GM21825 (cell line): Measurements from ENCODE around the gene FANCI.
A peak's percentile ranks its signal among the peaks of the same experiment; 100 is the strongest.
"Not testable (repeated sequence)": the region's sequence is repeated elsewhere in the genome, so short reads cannot be mapped to it uniquely, and the experiment has no call there.

Source experiments
- ATAC-seq: cut with Tn5 transposase; IDR thresholded peaks from one replicate; pipeline ENCODE4 v1.9.1; 2021; ENCODE audit warnings: mild to moderate bottlenecking, moderate library complexity; ENCODE audit not compliant: unreplicated experiment

Gene FANCI

GRCh38 chr15:89221543-89221942 is 22.2 kb upstream of the FANCI start, which contains the start of gene RLBP1:
Gene RLBP1, minus strand, starts transcription at chr15:89221579. Its CDS starts 2,604 bp downstream, at chr15:89218975.
- no peak for ATAC-seq

GRCh38 chr15:89225588-89225987 is 18.2 kb upstream of the FANCI start:
- ATAC-seq = no peak

DNA sequence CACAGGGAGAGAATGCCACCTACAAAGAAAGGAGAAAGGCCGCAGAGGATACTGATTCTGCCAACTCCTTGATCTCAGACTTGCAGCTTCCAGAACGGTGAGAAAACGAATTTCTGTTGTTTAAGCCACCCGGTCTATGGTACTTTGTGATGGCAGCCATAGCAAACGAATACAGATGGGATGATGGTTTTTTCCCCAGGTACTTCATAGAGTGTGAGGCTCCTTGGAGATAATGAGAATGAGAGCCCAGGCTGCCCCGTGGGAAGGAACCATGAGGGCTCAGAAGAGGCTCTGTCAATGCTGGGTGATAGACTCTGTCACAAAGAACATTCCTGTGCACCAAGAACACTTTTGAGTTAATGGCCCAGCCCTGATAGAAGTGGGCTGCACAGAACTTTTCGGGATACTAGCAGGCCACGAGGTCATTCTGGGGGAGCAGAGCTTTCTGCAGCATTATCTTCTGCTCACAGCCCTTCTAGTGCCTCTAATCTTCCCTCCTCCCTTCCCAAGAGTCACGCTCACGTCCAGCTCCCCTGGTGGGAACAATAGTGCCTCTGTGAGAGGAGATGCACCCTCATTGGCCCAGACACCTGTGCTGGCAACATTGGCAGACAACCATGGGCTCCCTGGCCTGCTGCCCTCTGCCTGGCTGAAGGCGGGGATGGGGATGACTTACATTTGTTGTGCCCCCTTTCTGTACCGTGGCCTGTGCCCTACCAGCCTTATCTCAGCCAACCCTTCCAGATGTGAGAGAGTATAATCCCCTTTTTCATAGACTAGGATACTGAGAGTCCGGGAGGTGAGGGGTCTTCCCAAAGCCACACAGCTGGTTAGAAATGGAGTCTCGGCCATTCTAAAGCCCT is 17.2 kb upstream of the FANCI start:
- no peak for ATAC-seq

- ATAC-seq = no peak
Observed at GRCh38 chr15:89227425-89227824, 16.4 kb upstream of the FANCI start.

GRCh38 chr15:89230277-89230676 is 13.5 kb upstream of the FANCI start:
- no peak for ATAC-seq

- no peak for ATAC-seq
Observed at GRCh38 chr15:89231832-89232231, 11.9 kb upstream of the FANCI start.

GRCh38 chr15:89239883-89240810 is 3.6 kb upstream of the FANCI start:
- ATAC-seq = not testable (repeated sequence)

DNA sequence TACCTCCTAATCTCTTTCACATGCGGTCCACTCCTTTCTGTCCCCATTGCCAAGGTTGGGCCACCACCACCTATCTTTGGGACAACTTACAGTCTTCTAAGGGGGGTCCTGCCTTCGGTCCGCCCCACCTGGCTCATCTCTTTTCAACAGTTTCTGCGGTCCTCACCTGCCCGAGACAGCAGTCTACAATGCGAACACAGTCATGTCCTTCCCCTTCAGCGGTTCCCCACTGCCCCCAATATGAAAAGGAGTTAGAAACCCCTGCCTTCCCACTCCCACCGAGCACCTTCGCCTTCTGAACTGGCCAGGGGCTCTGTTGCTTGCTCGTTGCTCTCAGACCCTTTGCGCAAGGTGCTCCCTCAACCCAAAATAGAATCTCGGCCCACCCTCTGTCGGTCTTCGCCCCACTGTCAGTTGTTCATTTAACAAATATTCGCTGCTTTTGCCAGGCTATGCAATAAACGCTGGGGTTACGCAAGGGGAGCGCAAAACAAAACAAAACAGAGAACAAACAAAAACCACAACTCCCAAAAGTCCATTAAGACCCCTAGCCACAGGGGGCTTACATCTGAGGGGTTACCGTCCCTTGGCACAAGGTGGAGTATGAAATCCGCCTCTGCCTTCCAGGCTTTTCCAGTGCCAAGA is 611 bp upstream of the FANCI start:
- no peak for ATAC-seq

DNA sequence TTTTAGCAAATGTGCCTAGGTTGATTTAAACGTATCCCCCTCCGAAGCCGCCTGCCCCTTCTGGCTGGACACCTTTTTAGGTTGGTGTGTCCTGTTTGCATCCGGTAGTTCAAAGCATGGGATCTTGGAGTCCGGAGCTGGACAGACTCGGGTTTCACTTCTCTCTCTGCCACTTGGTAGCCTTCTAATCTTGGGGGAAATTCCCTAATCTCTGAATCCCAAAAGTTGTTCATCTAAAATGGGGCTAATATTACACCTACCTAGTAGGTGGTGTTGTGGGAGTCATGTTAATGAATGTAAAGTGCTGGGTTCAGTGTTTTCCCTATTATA is 760 bp downstream of the FANCI start:
- peak; percentile 11 for ATAC-seq

DNA sequence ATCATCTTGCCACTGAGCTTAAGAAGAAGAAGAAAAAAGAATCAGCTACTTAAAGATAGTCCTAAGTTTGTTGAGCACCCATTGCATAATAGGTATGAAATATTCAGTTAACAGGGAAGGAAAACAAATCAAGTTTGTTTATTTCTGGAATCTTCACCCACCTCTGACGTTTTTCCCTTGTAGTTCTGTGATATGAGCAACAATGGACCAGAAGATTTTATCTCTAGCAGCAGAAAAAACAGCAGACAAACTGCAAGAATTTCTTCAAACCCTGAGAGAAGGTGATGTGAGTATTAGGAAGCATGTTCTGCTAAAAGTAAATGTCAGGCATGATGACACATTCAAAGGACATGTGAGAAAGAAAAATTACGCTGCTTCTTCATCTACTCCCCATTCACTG is 3.7 kb downstream of the FANCI start:
- ATAC-seq = no peak

DNA sequence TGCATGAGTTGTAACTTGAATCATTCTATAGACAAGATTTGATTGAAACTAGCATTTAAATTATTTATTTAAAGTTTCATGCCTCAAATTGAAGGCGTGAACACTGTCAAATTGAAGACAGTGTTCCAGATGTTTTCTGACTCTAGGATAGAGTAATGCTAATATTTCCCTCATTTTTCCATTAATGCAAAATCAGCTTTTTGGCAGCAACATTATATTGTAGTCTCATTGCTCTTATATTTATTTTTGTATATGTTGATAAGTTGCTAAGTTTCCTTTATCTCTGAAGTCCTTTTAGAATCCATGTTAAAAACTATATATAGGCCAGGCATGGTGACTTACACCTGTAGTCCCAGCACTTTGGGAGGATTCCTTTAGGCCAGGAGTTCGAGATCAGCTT is 4.8 kb downstream of the FANCI start:
- ATAC-seq = no peak

DNA sequence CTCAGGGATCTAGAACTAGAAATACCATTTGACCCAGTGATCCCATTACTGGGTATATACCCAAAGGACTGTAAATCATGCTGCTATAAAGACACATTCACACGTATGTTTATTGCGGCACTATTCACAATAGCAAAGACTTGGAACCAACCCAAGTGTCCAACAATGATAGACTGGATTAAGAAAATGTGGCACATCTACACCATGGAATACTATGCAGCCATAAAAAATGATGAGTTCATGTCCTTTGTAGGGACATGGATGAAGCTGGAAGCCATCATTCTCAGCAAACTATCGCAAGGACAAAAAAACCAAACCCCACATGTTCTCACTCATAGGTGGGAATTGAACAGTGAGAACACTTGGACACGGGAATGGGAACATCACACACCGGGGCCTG is 6.4 kb downstream of the FANCI start:
- ATAC-seq = not testable (repeated sequence)

DNA sequence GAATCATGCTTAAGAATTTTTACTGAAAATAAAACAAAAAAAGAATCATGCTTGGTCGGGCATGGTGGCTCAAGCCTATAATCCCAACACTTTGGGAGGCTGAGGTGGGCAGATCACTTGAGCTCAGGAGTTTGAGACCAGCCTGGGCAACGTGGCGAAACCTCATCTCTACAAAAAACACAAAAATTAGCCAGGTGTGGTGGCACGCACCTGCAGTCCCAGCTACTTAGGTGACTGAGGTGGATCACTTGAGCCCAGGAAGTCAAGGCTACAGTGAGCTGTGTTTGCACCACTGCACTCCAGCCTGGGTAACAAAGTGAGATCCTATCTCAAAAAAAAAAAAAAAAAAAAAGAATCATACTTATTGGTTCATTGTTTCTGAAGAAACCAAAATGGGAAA is 33.5 kb downstream of the FANCI start:
- ATAC-seq = not testable (repeated sequence)

DNA sequence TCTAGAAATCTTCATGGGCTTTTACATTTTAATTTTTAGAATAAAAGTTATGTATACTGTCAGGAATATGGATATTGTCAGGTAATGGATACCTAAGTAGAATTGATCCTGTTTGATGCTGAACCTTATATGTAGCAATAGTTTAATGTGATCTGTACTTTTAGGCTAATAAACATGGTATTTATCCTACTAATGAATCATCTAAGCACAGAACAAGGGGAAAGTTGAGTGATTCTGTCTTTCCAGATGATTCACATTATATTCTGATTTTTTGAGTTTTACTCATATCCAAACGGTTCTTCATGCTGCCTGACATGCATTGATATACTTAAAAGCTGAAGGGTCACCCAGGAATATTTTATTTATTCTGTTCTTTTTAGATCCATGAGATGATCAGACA is 34.5 kb downstream of the FANCI start:
- no peak for ATAC-seq

DNA sequence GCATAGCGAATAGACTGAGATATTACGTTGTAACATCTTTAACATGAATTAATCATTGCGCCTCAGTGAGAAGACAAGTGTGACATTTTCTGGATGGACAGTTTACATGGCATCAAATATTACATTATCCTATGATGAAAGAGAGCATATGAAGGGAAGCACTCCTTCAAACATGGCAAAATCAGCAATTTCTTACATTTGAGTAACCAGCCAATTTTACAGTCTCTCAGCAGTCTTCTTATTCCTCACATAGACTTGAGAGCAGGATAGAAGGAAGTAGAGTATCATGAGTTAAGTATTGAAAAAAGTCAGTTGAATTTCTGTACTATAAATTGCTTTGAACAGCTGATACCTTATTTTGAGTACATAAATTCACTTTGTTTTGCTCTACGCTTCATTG is 38.9 kb downstream of the FANCI start:
- ATAC-seq = no peak

DNA sequence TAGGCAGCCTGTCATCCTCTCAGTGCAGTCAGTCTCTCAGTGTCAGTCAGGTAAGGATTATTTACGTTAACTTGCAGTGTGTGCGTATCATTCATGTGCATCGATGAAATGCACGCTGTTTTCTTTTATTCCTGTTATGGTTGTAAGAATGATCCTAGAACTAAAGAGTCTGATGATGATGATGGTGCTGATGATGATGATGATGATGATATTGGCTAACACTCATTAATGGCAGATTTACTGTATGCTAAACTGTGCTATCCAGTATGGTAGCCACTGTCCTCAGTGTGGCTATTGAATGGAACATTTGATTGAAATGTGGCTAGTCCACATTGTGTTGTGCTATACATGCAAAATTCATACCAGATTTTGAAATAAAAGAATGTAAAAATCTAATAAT is 39.4 kb downstream of the FANCI start:
- ATAC-seq = no peak

DNA sequence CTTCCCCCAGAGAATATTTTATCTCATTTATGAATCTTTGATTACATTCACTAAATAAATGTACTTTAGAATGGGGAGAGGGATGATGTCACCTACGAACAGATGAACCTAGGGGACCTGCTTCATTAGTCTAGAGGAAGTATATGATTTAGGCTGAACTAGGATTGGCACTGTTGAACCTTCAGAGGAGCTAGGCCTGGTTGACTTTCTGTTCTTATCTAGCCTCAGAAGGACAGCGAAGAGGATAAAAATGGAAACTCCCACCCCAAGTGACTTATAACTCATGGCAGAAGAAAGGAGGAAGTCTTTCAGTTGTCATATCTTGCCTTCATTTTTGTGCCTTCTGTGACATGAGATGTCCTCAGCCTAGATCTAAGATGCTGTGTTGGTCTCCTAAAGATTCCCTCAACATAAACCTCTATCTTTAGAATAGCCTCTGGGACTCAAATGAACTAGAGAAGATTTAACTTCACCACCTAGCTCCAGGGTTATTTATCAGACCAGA is 48.2 kb downstream of the FANCI start:
- no peak for ATAC-seq

- ATAC-seq = no peak
Observed at GRCh38 chr15:89293012-89293411, 49.2 kb downstream of the FANCI start.

DNA sequence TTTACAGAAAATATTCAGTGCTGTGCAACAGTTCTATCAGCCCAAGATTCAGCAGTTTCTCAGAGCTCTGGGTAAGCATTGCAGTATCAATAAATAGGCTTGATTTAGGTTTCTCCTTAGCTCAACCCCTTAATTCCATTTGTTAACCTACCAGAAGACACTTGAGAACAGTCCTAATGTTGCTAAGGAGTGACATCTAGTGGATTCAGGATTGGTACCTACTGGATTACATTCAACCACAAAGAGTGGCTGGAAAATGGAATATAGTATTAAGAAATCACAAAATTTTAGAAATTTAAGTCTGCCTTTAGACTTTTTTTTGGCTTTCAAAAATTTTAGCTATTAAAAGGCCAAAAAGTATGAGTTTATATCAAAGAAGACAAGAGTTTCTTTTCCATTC is 56.1 kb downstream of the FANCI start:
- ATAC-seq = no peak

DNA sequence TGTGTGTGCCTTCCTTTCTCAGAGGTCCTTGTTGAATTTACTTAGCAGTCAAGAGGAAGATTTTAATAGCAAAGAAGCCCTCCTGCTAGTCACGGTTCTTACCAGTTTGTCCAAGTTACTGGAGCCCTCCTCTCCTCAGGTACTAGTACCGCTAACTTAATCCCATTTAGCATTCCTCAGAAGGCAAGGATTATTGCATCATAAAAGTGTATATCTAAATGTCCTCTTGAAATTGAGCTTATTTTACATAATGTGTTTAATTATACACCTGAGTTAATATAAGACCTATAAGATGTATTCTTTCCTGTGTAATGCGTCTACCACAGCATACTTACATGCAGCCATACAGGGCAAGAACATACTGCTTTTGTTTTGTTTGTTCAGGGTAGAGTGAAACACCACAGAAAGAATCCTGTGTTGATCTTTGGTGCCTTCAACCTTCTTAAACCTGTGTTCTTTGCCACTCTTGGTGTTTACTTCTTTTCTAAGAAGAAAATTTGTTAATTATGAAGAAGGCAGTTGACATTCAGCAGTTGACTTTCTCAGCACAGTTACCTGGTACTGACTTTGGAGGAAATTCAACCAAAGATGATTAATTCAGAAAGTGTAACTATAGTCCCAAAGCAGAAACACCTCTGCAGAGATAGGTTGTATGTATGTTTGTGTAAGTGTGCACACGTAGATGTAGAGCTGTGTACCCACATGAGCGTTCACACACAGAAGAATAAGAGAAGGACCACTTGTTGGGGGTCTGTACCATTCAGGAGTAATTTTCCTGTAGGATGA is 57.7 kb downstream of the FANCI start:
- ATAC-seq = no peak
